Skeletal muscle cell (primary cell): ENCODE results near the gene GAS5.
A peak's percentile ranks its signal among the peaks of the same experiment; 100 is the strongest.

Source experiments
- DNase-seq: peaks from one replicate; pipeline ENCODE4 v3.0.0-alpha.2; 2010; ENCODE audit warnings: low read depth
- H3K4me3 ChIP-seq: 2 replicates; pipeline ENCODE4 v1.5.1; 2011; ENCODE audit warnings: low read depth, mild to moderate bottlenecking, control low read depth, low read length, moderate library complexity

The GAS5 gene

GRCh38 chr1:173853074-173853473 is 14.7 kb downstream of the GAS5 start:
- peak; percentile 25 for DNase-seq
- H3K4me3 ChIP-seq, result no peak overlapping the region

GRCh38 chr1:173852105-173852504 is 15.7 kb downstream of the GAS5 start:
- no peak overlapping the region for H3K4me3 ChIP-seq
- no peak for DNase-seq

GRCh38 chr1:173832748-173833147 is 35.0 kb downstream of the GAS5 start:
- H3K4me3 ChIP-seq, result no peak overlapping the region
- no peak for DNase-seq

GRCh38 chr1:173827611-173828010 is 40.2 kb downstream of the GAS5 start:
- H3K4me3 ChIP-seq, result no peak overlapping the region
- no peak for DNase-seq

- peak; percentile 93 for DNase-seq
- H3K4me3 ChIP-seq, result peak within 1 kb of the TSS; percentile 62
Observed at GRCh38 chr1:173824315-173825081, 43.3 kb downstream of the GAS5 start, which contains the start of the genes CENPL and DARS2. TSS of gene CENPL (minus strand) at chr1:173824883. CDS start at chr1:173811299, 13,584 bp downstream. TSS of gene DARS2 (plus strand) at chr1:173824673. CDS start at chr1:173825230, 557 bp downstream.

- peak overlapping the region; percentile 62 for H3K4me3 ChIP-seq
- peak; percentile 17 for DNase-seq
Observed at GRCh38 chr1:173823781-173824314, 43.9 kb downstream of the GAS5 start.

- no peak for DNase-seq
- H3K4me3 ChIP-seq, result no peak overlapping the region
Observed at GRCh38 chr1:173821680-173822079, 46.1 kb downstream of the GAS5 start.

- no peak overlapping the region for H3K4me3 ChIP-seq
- DNase-seq, result no peak
Observed at GRCh38 chr1:173818459-173818858, 49.3 kb downstream of the GAS5 start.
